DMS153 treated with DMSO at 0.1 percent for 48 hours (cell line): ENCODE data around the gene PHF21A.

ENCODE experiments used
- DNase-seq: peaks from one replicate; lab custom pipeline; 2025; ENCODE audit not compliant: unreplicated experiment; lab: John Stamatoyannopoulos, UW

PHF21A gene

GRCh38 chr11:45988921-45989320 lies 132.3 kb downstream of the PHF21A start:
- DNase-seq: no peak

GRCh38 chr11:45985212-45985611 lies 136.0 kb downstream of the PHF21A start:
- no peak for DNase-seq

GRCh38 chr11:45984192-45984591 lies 137.1 kb downstream of the PHF21A start:
- no peak for DNase-seq

GRCh38 chr11:45983471-45983845 lies 137.8 kb downstream of the PHF21A start:
- DNase-seq: no peak

GRCh38 chr11:45982656-45983470 lies 138.4 kb downstream of the PHF21A start:
- DNase-seq: no peak

- DNase-seq: peak; percentile 24
Observed at GRCh38 chr11:45981826-45982225, 139.4 kb downstream of the PHF21A start.

- DNase-seq: no peak
Observed at GRCh38 chr11:45974806-45975205, 146.4 kb downstream of the PHF21A start.

- no peak for DNase-seq
Observed at GRCh38 chr11:45973601-45974000, 147.7 kb downstream of the PHF21A start.

- DNase-seq: no peak
Observed at GRCh38 chr11:45968901-45969300, 152.4 kb downstream of the PHF21A start.

- DNase-seq: no peak
Observed at GRCh38 chr11:45967506-45967905, 153.7 kb downstream of the PHF21A start.

- DNase-seq: peak; percentile 68
Observed at GRCh38 chr11:45964911-45965389, 156.3 kb downstream of the PHF21A start.

GRCh38 chr11:45961751-45962240 lies 159.5 kb downstream of the PHF21A start:
- DNase-seq: no peak

- no peak for DNase-seq
Observed at GRCh38 chr11:45960387-45961095, 160.7 kb downstream of the PHF21A start.

- no peak for DNase-seq
Observed at GRCh38 chr11:45959851-45960250, 161.4 kb downstream of the PHF21A start.

GRCh38 chr11:45949992-45950407 lies 171.3 kb downstream of the PHF21A start:
- DNase-seq: no peak

- DNase-seq: no peak
Observed at GRCh38 chr11:45948356-45948755, 172.9 kb downstream of the PHF21A start.

- DNase-seq: no peak
Observed at GRCh38 chr11:45947885-45948284, 173.4 kb downstream of the PHF21A start.

GRCh38 chr11:45945397-45945999 lies 175.8 kb downstream of the PHF21A start:
- DNase-seq: no peak

GRCh38 chr11:45942381-45942780 lies 178.9 kb downstream of the PHF21A start:
- DNase-seq: no peak

- no peak for DNase-seq
Observed at GRCh38 chr11:45941285-45941684, 180.0 kb downstream of the PHF21A start.

- no peak for DNase-seq
Observed at GRCh38 chr11:45939836-45940235, 181.4 kb downstream of the PHF21A start.

- DNase-seq: no peak
Observed at GRCh38 chr11:45937916-45938315, 183.3 kb downstream of the PHF21A start.
